ENCODE measurements around the gene MGAT4B. TPM values are rescaled to one million over a fixed set of nuclear protein-coding genes. Genes with fewer than 3 reads are reported as not detected.

MGAT4B gene
- total and polyA plus RNA-seq, 2 of the 13 experiments (the other 11 are each of a cell fraction or from before 2014, with no cell fraction given), result 93.5 to 130 TPM

DNA sequence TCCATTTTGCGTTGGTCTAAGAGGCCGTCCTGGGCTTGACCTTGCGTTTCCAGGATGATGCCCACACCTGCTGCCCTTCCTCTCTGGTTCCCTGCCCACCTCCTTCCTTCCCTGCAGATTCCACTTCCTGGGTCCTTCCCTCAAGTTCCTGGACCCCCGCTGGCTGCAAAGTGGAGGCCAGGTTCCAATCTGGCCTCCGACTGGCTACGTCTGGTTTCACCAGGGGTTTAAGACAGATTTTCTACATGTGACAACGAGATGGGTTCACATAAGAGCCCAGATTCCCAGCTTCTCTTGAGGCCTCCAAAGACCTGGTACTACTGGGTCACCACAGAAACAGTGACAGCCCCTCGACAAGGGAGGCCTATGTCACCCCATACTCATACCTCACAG is 2.1 kb downstream of the MGAT4B start:
- Histone ChIP-seq H3K4me3 (replicated peaks in 1 of 3; ENCODE audit: insufficient read depth in 1 of 3, low read depth in 2 of 3, low read length in 3 of 3) (peak overlapping the region; percentile 60 to 95 (median 82); a peak in 5 of 6 replicates), H3K27ac (ENCODE audit: extremely low read length, insufficient read depth, low read length) (peak overlapping the region; percentile 31), H3K9me3 (ENCODE audit: low read length) (no peaks in the 10 kb centered on the region), H3K9ac (ENCODE audit: insufficient read depth, low read depth, low read length) (peak overlapping the region; percentile 86), H2AFZ (ENCODE audit: low read length) (no peak overlapping the region), H3K79me2 (ENCODE audit: insufficient read depth, low read length) (peaks cover 27% of the 10 kb centered on the region), H3K27me3 (ENCODE audit: control insufficient read depth in 1 of 2, insufficient read depth in 2 of 2, low read length in 2 of 2) (no peaks in the 10 kb centered on the region), H3K4me1 (ENCODE audit: insufficient read depth, low read length) (peaks cover 43% of the 10 kb centered on the region), H3K4me2 (ENCODE audit: low read depth, low read length) (peak overlapping the region; percentile 75), H3K36me3 (replicated peaks in 1 of 2; ENCODE audit: control insufficient read depth in 1 of 2, insufficient read depth in 2 of 2, low read length in 2 of 2) (peaks cover 18 to 25% of the 10 kb centered on the region in 2 experiments; a peak in 4 of 5 replicates), H4K20me1 (ENCODE audit: insufficient read depth, low read length) (peaks cover 20% of the 10 kb centered on the region; the same call in 1 of the 2 replicates)
- no peak for FAIRE-seq
- in situ Hi-C loops (cut with HindIII; ENCODE audit: extremely low pct_ligation_motif_present, low pct_unique_long_range_greater_than_20kb) (no loop called here), intact Hi-C loops (cut with micrococcal nuclease; ENCODE audit: unreplicated experiment) (loop anchor here (2.0 kb wide), 2 partner anchors 14 to 22 kb away; no protein-coding TSS in a partner anchor)
- ChIA-PET POLR2A (interaction anchor here (1.3 to 8.6 kb wide), 5 partner anchors 14 to 72 kb away, joined by 4 to 115 read pairs (median 5); partner anchors contain the start of genes MAML1 and SQSTM1), CTCF (ENCODE audit: low intra/inter-chr PET ratio, low total read pairs) (no interaction called here)
- no TSS peak for BruUV-seq (replicated peaks)
- no peak for DNase-seq (ENCODE audit: low spot score)
- 86% methylated on average over 8 of the region's 8 CpGs for WGBS (ENCODE audit: low lambda C conversion rate)
- ATAC-seq, result no peak
- TF ChIP-seq POLR2G (IDR thresholded peaks at IDR 0.05; ENCODE audit: low read depth, low read length) (0 out of 2 replicates have a peak, but pooled peaks have one; percentile 5), ATF7 (IDR thresholded peaks at IDR 0.05) (no peak), ATF7 (CRISPR knock-in tag; IDR thresholded peaks at IDR 0.05) (no peak), PAWR (CRISPR knock-in tag; IDR thresholded peaks at IDR 0.05; ENCODE audit: borderline replicate concordance) (no peak), ONECUT2 (CRISPR knock-in tag; IDR thresholded peaks at IDR 0.05) (no peak)
- TF ChIP-seq, protein P1, sequence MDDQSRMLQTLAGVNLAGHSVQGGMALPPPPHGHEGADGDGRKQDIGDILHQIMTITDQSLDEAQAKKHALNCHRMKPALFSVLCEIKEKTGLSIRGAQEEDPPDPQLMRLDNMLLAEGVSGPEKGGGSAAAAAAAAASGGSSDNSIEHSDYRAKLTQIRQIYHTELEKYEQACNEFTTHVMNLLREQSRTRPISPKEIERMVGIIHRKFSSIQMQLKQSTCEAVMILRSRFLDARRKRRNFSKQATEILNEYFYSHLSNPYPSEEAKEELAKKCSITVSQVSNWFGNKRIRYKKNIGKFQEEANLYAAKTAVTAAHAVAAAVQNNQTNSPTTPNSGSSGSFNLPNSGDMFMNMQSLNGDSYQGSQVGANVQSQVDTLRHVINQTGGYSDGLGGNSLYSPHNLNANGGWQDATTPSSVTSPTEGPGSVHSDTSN (CRISPR knock-in tag; IDR thresholded peaks at IDR 0.05; ENCODE audit: borderline replicate concordance), result no peak

Measured in HepG2 (cell line).